Renal cortex interstitium (tissue), 11 donors: Measurements from ENCODE around the gene BSG. TPM values are rescaled to one million over a fixed set of nuclear protein-coding genes. Genes with fewer than 3 reads are reported as not detected.
A peak's percentile ranks its signal among the peaks of the same experiment; 100 is the strongest.
"Not testable (repeated sequence)": the region's sequence is repeated elsewhere in the genome, so short reads cannot be mapped to it uniquely, and the experiment has no call there.

ENCODE experiments used
- DNase-seq, 11 donors: peaks; one replicate each; pipeline ENCODE4 v3.0.0-alpha.2; 2013; ENCODE audit warnings: low read depth in 9 of 11, low spot score in 4 of 11; ENCODE audit errors: extremely low read depth in 1 of 11
- polyA plus RNA-seq, 3 donors: library from polyadenylated mRNA; unstranded; fragments of 120-200 nt; gene quantifications; one replicate each; pipeline ENCODE4 v1.2.1, GENCODE V29; 2013; ENCODE audit not compliant: insufficient read length in 3 of 3

The BSG gene
- polyA plus RNA-seq, 3 donors, result 359 to 541 (median 496) TPM

DNA sequence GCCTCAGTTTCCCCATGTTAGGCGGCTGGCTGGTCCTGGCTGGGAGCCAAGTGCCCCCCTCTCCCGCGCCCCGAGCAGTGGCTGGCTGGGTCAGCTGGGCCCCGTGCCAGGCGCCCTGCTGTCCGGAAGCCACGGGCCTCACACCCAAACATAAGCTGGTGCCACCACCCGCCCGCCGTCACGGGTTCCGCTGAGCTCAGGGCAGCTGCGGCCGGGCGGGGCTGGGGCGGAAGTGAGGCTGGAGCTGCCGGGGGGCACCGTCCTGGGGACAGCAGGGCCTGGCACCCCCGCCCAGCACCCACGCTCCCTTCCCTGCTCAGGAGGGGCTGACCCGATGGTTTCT is 36.6 kb downstream of the BSG start:
- no peak for DNase-seq

GRCh38 chr19:610071-610800 is 37.8 kb downstream of the BSG start:
- no peak for DNase-seq

GRCh38 chr19:610801-611480 is 38.5 kb downstream of the BSG start:
- peak in 1 of 11 donors; percentile 45 for DNase-seq

GRCh38 chr19:611481-611868 is 39.1 kb downstream of the BSG start:
- DNase-seq, result no peak

DNA sequence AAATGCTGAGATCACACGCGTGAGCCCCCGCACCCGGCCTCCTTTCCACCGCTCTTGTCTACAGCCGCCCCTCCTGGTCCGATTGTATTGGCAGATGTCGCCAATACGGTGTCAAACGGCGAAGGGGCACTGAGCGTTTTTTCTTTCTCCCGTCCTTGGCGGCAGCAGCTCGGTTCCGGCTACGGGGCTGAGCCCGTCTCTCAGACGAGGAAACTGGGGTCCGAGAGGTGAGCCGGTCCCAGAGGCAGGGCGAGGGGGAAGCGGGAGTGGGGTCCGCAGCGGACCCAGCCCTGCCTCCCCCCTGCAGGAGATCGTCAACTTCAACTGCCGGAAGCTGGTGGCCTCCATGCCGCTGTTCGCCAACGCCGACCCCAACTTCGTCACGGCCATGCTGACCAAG is 40.5 kb downstream of the BSG start:
- DNase-seq, result no peak

DNA sequence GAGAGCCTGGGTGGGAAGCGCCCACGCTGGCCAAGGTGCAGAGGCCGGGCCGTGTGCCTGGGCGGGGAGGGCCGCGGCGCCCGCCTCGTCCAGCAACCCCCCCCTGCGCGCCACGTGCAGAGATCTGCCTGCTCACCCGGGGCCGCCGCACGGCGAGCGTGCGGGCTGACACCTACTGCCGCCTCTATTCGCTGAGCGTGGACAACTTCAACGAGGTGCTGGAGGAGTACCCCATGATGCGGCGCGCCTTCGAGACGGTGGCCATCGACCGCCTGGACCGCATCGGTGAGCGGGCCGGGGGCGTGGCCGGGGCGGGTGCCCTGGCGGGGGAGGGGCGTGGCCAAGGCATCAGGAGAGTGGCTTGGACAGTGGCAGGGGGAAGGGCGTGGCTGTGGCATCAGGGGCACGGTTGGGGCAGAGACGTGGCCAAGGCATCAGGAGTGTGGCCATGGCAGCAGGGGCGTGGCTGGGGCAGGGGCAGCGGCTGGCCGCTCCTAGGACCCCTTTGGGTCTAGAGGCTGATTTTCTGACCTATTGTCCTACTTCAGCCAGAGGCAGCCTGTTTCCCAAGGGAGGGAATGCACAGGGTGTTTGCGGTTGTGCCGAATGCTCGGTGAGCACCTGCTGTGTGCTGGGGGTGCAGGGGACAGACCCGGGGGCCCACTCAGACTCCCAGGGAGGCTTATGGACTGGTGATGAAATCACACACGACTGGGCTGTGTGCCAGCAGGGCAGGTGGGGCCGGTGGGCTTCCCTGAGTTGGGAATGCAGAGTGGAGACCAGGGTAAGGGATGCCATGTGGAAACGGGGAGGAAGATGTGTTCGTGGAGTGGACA is 41.6 kb downstream of the BSG start:
- no peak for DNase-seq

DNA sequence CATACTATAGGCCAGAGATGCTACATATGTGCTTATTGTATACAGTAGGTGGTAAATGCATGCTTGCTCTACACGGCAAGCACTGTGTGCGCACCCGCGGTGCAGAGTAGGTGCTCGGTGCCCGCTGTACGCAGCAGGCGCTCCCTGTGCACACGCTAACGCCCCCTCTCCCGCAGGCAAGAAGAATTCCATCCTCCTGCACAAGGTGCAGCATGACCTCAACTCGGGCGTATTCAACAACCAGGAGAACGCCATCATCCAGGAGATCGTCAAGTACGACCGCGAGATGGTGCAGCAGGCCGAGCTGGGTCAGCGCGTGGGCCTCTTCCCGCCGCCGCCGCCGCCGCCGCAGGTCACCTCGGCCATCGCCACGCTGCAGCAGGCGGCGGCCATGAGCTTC is 43.2 kb downstream of the BSG start:
- no peak for DNase-seq

DNA sequence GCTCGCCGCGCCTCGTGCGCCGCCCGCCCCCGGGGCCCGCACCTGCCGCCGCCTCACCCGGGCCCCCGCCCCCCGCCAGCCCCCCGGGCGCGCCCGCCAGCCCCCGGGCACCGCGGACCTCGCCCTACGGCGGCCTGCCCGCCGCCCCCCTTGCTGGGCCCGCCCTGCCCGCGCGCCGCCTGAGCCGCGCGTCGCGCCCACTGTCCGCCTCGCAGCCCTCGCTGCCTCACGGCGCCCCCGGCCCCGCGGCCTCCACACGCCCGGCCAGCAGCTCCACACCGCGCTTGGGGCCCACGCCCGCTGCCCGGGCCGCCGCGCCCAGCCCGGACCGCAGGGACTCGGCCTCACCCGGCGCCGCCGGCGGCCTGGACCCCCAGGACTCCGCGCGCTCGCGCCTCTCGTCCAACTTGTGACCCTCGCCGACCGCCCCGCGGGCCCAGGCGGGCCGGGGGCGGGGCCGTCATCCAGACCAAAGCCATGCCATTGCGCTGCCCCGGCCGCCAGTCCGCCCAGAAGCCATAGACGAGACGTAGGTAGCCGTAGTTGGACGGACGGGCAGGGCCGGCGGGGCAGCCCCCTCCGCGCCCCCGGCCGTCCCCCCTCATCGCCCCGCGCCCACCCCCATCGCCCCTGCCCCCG is 43.8 kb downstream of the BSG start:
- DNase-seq, result no peak

- DNase-seq, result no peak
Observed at GRCh38 chr19:616747-617526, 44.5 kb downstream of the BSG start.

- no peak for DNase-seq
Observed at GRCh38 chr19:617551-618246, 45.3 kb downstream of the BSG start.

GRCh38 chr19:618247-618619 is 45.8 kb downstream of the BSG start:
- DNase-seq, result no peak

DNA sequence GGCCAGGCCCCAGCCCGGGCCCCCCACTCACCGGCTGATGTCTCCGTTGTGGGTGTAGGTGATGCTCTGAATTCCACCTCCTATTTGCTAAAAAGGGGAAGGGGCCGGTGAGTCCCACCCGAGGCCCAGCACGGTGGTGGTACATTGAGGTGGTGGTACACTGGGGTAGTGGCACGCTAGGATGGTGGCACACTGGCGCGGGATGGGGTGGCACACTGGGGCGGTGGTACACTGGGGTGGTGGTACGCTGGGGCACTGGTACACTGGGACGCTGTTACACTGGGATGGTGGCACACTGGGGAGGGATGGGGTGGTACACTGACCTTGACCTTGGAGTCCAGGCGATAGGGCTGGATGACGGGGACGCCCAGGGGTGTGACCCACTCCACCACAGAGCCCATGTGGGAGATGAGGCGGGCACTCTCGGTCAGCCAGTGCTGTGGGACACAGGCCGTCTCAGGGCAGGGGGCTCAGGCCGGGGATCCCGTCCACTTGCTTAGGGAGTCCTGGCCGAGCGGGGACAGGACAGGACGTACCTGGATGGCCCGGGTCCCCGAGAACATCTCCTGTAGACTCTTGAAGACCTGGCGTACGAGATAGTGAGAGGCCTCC is 46.4 kb downstream of the BSG start:
- no peak for DNase-seq

DNA sequence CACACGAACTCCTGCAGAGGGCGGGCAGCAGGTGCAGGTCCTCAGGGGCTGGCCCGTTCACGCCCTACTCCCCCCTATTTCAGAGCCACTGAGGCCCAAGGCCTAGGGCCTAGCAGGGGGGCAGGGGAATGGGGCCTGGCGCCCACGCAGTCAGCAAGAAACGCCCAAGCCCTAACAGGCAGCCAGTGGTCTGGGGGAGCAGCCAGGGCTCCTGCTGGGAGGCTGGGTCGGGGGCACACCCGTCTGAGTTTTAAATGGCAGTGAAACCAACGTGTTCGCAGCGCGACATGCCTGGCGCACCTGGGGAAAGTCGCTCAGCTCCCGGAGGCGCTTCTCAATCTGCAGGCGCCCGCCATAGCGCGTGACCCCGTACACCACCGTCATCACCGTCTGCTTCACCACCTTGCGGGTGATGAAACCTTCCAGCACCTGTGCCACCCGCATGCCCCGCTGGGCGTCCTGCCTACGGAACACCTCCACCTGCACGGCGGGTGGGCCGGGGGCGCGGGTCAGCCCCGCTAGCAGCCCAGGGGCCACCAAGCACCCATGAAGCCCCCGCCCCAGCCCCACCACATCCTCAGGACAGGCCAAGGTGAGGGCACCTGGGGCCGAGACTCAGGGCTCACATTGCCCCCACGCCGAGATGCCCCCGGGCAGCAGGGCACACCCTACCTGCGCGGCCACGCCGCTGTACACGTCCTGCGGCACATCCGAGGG is 47.0 kb downstream of the BSG start:
- DNase-seq, result no peak

- no peak for DNase-seq
Observed at GRCh38 chr19:620166-620862, 47.9 kb downstream of the BSG start.

DNA sequence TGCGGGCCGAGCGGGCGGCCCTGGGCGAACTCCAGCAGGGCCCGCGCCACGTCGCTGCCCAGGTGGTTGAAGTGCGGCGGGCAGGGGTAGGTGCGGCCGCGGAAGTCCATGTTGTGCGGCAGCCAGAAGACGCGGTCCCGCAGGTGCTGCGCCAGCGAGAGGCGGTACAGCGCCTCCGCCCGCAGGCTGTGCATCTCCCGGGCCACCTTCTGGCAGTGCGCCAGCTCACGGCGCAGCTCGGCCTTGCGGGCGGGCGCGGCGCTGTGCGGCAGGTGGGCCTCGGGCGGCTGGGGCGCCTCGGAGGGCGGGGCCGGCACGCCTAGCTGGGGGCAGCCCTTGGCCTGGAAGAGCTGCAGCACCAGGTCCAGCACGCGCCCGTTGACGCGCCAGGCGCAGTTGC is 48.8 kb downstream of the BSG start:
- not testable (repeated sequence) for DNase-seq

GRCh38 chr19:621819-622218 is 49.4 kb downstream of the BSG start:
- no peak for DNase-seq

- no peak for DNase-seq
Observed at GRCh38 chr19:622666-623065, 50.3 kb downstream of the BSG start.
